Colonic mucosa (tissue), 4 donors: ENCODE results near the gene KAT6B. TPM values are rescaled to one million over a fixed set of nuclear protein-coding genes. Genes with fewer than 3 reads are reported as not detected.

Source experiments
- DNase-seq: peaks from one replicate; pipeline ENCODE4 v3.0.0-alpha.2; 2020
- H3K27ac ChIP-seq: fragments of 200-600 bp; one replicate; pipeline ENCODE4 v1.8.0; 2021
- H3K27me3 ChIP-seq: fragments of 200-600 bp; one replicate; pipeline ENCODE4 v1.8.0; 2021
- H3K36me3 ChIP-seq: fragments of 200-600 bp; one replicate; pipeline ENCODE4 v1.8.0; 2021
- H3K4me1 ChIP-seq: fragments of 200-600 bp; one replicate; pipeline ENCODE4 v1.8.0; 2021; ENCODE audit warnings: mild to moderate bottlenecking
- H3K4me3 ChIP-seq: fragments of 200-600 bp; one replicate; pipeline ENCODE4 v1.8.0; 2021
- H3K9ac ChIP-seq, 2 donors: one replicate each; pipeline ENCODE4 v1.7.0; 2013; ENCODE audit warnings: control low read depth in 2 of 2, low read depth in 2 of 2, low read length in 2 of 2
- H3K9me3 ChIP-seq: fragments of 200-600 bp; one replicate; pipeline ENCODE4 v1.8.0; 2021
- CTCF ChIP-seq: fragments of 200-600 bp; IDR thresholded peaks from one replicate; pipeline ENCODE4 v1.8.0; 2022; ENCODE audit warnings: antibody characterized with exemption, mild to moderate bottlenecking
- intact Hi-C: fragments of 100-400 bp; cut with DNase I; formaldehyde crosslinking; loops from one replicate; pipeline ENCODE4 v1.14.1; 2022
- total RNA-seq, 2 donors: library from RNA; stranded (reverse); fragmentation: NEBNext Ultra II Directional in 1 of 2; extraction: Animal tissue kit (Norgen Biotek cat#: 25700) in 1 of 2; gene quantifications; one replicate each; pipeline ENCODE4 v1.2.1, GENCODE V29; 2021
- donor health status: healthy.
- donor health status: DM: no; HTN: no; CAD: no.
- donor health status: DM: no; HTN: no; CAD: no.

Gene KAT6B
- total RNA-seq, 2 donors from 2014 or later = 18.7 to 24.2 TPM

GRCh38 chr10:74981831-74982633 is 155.6 kb downstream of the KAT6B start:
- Histone ChIP-seq H3K27me3 (no peaks in the 10 kb centered on the region), H3K4me3 (no peak overlapping the region), H3K9ac (no peak overlapping the region), H3K36me3 (no peaks in the 10 kb centered on the region), H3K4me1 (no peaks in the 10 kb centered on the region), H3K9me3 (no peaks in the 10 kb centered on the region), H3K27ac (no peak overlapping the region)
- DNase-seq = no peak
- no peak for TF ChIP-seq CTCF
- intact Hi-C loops = no loop called here

GRCh38 chr10:74982634-74982982 is 156.2 kb downstream of the KAT6B start:
- Histone ChIP-seq H3K9ac (no peak overlapping the region), H3K27ac (no peak overlapping the region), H3K9me3 (no peaks in the 10 kb centered on the region), H3K27me3 (no peaks in the 10 kb centered on the region), H3K4me3 (no peak overlapping the region), H3K4me1 (no peaks in the 10 kb centered on the region), H3K36me3 (no peaks in the 10 kb centered on the region)
- no peak for TF ChIP-seq CTCF
- intact Hi-C loops = no loop called here
- DNase-seq = no peak

- H3K4me3 ChIP-seq = no peak overlapping the region
- H3K27ac ChIP-seq = no peak overlapping the region
- no peaks in the 10 kb centered on the region for H3K27me3 ChIP-seq
- H3K36me3 ChIP-seq = no peaks in the 10 kb centered on the region
- no peak overlapping the region for H3K9ac ChIP-seq
- no peaks in the 10 kb centered on the region for H3K4me1 ChIP-seq
- intact Hi-C loops = no loop called here
- DNase-seq = no peak
- no peak for TF ChIP-seq CTCF
- H3K9me3 ChIP-seq = no peaks in the 10 kb centered on the region
Measured at GRCh38 chr10:74983383-74983782, 157.0 kb downstream of the KAT6B start.

GRCh38 chr10:74987339-74988053 is 161.1 kb downstream of the KAT6B start:
- Histone ChIP-seq H3K9me3 (no peaks in the 10 kb centered on the region), H3K9ac (no peak overlapping the region), H3K4me3 (no peak overlapping the region), H3K4me1 (peaks cover 5% of the 10 kb centered on the region), H3K36me3 (no peaks in the 10 kb centered on the region), H3K27ac (no peak overlapping the region), H3K27me3 (no peaks in the 10 kb centered on the region)
- no peak for TF ChIP-seq CTCF
- DNase-seq = no peak
- intact Hi-C loops = no loop called here

- Histone ChIP-seq H3K27me3 (no peaks in the 10 kb centered on the region), H3K9ac (no peak overlapping the region), H3K9me3 (no peaks in the 10 kb centered on the region), H3K36me3 (no peaks in the 10 kb centered on the region), H3K4me1 (peaks cover 5% of the 10 kb centered on the region), H3K27ac (no peak overlapping the region), H3K4me3 (no peak overlapping the region)
- TF ChIP-seq CTCF = no peak
- no peak for DNase-seq
- intact Hi-C loops = no loop called here
Measured at GRCh38 chr10:74988054-74988775, 161.8 kb downstream of the KAT6B start.
